Measurements from ENCODE around the gene FSTL4. TPM values are rescaled to one million over a fixed set of nuclear protein-coding genes. Genes with fewer than 3 reads are reported as not detected.

Gene FSTL4
- polyA plus RNA-seq, 1 of the 3 experiments (the other 2 are of a cell fraction) = not detected

DNA sequence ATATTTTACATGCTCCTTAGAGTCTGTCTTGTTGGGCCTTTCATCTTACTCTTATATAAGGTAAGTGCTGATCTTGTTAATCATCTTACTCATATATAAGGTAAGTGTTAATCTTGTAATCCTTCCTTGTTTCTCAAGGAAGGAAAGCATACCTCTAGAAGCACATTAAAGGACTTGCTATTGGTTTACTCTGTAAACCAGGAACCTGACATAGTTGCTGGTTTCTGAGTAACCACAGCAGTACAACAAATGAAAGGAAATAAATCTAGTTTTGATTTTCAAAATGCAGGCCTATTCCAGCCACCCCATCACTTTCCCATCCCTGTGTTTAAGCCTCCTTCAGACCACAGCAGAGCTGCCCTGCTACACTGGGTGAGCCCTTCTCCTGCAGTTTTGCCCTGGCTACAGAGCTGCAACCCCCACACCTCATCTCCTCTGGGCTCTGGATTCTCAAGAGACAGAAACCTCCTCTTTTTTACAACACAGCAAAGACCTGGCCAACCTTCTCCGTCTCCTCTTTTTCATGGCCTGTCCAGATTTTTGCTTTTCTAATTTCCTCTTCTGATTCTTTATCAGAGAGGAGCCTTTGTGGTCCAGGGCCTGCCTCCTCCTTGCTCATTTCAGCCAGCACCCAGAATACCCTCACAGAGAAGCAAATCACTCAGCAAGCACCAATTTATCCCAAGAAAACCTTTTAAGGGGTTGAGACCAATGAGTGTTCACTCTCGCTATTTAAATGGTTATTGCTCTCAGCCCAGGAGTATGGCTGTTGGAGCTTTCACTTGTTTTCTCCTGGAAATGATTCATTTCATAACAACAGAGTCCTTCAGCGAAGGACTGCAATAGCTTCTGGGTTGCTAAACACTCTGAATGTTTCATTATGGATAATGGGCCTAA lies 103.2 kb downstream of the FSTL4 start:
- H3K27ac ChIP-seq (ENCODE audit: low read depth in 2 of 2, low read length in 1 of 2) = no peak overlapping the region
- H3K27me3 ChIP-seq (ENCODE audit: insufficient read depth) = no peaks in the 10 kb centered on the region; the same call in 1 of the 2 replicates
- ChIA-PET CTCF (interaction anchor here (1.2 to 2.5 kb wide), 3 partner anchors 16 to 359 kb away, joined by 4 to 7 read pairs (median 6); no protein-coding TSS in a partner anchor), POLR2A (no interaction called here)
- DNase-seq = no peak
- 65% methylated on average over 3 of the region's 3 CpGs for WGBS (ENCODE audit: low lambda C conversion rate)
- no peaks in the 10 kb centered on the region for H3K79me2 ChIP-seq (ENCODE audit: insufficient read depth)
- no peak overlapping the region for H3K4me2 ChIP-seq
- no peaks in the 10 kb centered on the region for H3K36me3 ChIP-seq (replicated peaks in 1 of 2; ENCODE audit: control insufficient read depth in 1 of 2, insufficient read depth in 2 of 2, low read length in 1 of 2)
- H3K4me1 ChIP-seq (ENCODE audit: control insufficient read depth in 1 of 2, insufficient read depth in 2 of 2, low read depth in 1 of 2, low read length in 1 of 2) = peaks cover 0 to 3% of the 10 kb centered on the region in 2 experiments; a peak in 1 of 4 replicates
- H3F3A ChIP-seq (replicated peaks; ENCODE audit: insufficient read depth) = no peaks in the 10 kb centered on the region
- no peaks in the 10 kb centered on the region for H4K20me1 ChIP-seq (ENCODE audit: insufficient read depth)
- H3K9me3 ChIP-seq = no peaks in the 10 kb centered on the region
- TF ChIP-seq, protein P1, sequence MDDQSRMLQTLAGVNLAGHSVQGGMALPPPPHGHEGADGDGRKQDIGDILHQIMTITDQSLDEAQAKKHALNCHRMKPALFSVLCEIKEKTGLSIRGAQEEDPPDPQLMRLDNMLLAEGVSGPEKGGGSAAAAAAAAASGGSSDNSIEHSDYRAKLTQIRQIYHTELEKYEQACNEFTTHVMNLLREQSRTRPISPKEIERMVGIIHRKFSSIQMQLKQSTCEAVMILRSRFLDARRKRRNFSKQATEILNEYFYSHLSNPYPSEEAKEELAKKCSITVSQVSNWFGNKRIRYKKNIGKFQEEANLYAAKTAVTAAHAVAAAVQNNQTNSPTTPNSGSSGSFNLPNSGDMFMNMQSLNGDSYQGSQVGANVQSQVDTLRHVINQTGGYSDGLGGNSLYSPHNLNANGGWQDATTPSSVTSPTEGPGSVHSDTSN (IDR thresholded peaks at IDR 0.05) = no peak
- H2AFZ ChIP-seq (ENCODE audit: low read depth) = no peak overlapping the region
- no peaks in the 10 kb centered on the region for H3K9me2 ChIP-seq
- H3K9ac ChIP-seq = no peak overlapping the region
- no peak overlapping the region for H3K4me3 ChIP-seq (ENCODE audit: low read depth in 2 of 2, low read length in 1 of 2)

DNA sequence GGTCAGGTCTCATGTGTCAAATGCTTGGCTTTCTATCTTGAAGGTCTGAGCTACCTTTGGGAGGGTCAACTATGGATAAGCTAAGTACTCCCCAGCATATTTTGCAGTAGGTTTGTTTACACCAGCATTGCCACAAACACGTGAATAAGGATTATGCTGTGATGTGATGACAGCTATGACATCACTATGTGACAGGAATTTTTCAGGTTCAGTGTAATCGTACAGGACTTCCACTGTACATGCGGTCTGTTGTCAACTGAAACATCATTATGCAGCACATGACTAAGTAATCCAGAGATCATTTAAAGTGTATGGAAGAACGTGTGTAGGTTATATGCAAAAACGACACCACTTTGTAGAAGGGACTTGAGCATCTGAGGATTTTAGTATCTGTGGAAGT lies 104.0 kb downstream of the FSTL4 start:
- DNase-seq = no peak
- peaks cover 0 to 3% of the 10 kb centered on the region in 2 experiments; a peak in 1 of 4 replicates for H3K4me1 ChIP-seq (ENCODE audit: control insufficient read depth in 1 of 2, insufficient read depth in 2 of 2, low read depth in 1 of 2, low read length in 1 of 2)
- no peaks in the 10 kb centered on the region for H3K36me3 ChIP-seq (replicated peaks in 1 of 2; ENCODE audit: control insufficient read depth in 1 of 2, insufficient read depth in 2 of 2, low read length in 1 of 2)
- no peak overlapping the region for H3K4me2 ChIP-seq
- H4K20me1 ChIP-seq (ENCODE audit: insufficient read depth) = no peaks in the 10 kb centered on the region
- no peak overlapping the region for H3K27ac ChIP-seq (ENCODE audit: low read depth in 2 of 2, low read length in 1 of 2)
- no peaks in the 10 kb centered on the region for H3K79me2 ChIP-seq (ENCODE audit: insufficient read depth)
- no peak overlapping the region for H3K4me3 ChIP-seq (ENCODE audit: low read depth in 2 of 2, low read length in 1 of 2)
- WGBS (ENCODE audit: low lambda C conversion rate) = 53% methylated on average over 5 of the region's 5 CpGs
- no peak overlapping the region for H3K9ac ChIP-seq
- TF ChIP-seq GABPA (IDR thresholded peaks at IDR 0.05; ENCODE audit: low read depth) (no peak), ELF1 (IDR thresholded peaks at IDR 0.05) (no peak), MEF2A (IDR thresholded peaks at IDR 0.05; ENCODE audit: borderline replicate concordance, low read depth) (no peak), JUND (IDR thresholded peaks at IDR 0.05) (no peak)
- TF ChIP-seq, protein P2, sequence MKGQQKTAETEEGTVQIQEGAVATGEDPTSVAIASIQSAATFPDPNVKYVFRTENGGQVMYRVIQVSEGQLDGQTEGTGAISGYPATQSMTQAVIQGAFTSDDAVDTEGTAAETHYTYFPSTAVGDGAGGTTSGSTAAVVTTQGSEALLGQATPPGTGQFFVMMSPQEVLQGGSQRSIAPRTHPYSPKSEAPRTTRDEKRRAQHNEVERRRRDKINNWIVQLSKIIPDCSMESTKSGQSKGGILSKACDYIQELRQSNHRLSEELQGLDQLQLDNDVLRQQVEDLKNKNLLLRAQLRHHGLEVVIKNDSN (IDR thresholded peaks at IDR 0.05; ENCODE audit: borderline replicate concordance, low read depth) = no peak
- TF ChIP-seq, protein P3, sequence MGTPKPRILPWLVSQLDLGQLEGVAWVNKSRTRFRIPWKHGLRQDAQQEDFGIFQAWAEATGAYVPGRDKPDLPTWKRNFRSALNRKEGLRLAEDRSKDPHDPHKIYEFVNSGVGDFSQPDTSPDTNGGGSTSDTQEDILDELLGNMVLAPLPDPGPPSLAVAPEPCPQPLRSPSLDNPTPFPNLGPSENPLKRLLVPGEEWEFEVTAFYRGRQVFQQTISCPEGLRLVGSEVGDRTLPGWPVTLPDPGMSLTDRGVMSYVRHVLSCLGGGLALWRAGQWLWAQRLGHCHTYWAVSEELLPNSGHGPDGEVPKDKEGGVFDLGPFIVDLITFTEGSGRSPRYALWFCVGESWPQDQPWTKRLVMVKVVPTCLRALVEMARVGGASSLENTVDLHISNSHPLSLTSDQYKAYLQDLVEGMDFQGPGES (IDR thresholded peaks at IDR 0.05; ENCODE audit: low read depth, low read length) = no peak
- H2AFZ ChIP-seq (ENCODE audit: low read depth) = no peak overlapping the region
- H3F3A ChIP-seq (replicated peaks; ENCODE audit: insufficient read depth) = no peaks in the 10 kb centered on the region
- H3K9me2 ChIP-seq = no peaks in the 10 kb centered on the region
- no peaks in the 10 kb centered on the region; the same call in 1 of the 2 replicates for H3K27me3 ChIP-seq (ENCODE audit: insufficient read depth)
- no peaks in the 10 kb centered on the region for H3K9me3 ChIP-seq
- CTCF ChIA-PET = interaction anchor here (0.9 to 2.5 kb wide), 4 partner anchors 12 to 360 kb away, joined by 4 to 7 read pairs (median 5); no protein-coding TSS in a partner anchor
- POLR2A ChIA-PET = no interaction called here

Measured in SK-N-SH (cell line).